Thyroid gland (tissue), 4 donors: Measurements from ENCODE around the gene CPNE2.

Experiments used
- POLR2A ChIP-seq, 2 donors: fragments of 450-650 bp; IDR thresholded peaks; one replicate each; pipeline ENCODE4 v1.6.1; 2017; ENCODE audit warnings: antibody characterized with exemption in 2 of 2, mild to moderate bottlenecking in 2 of 2, moderate library complexity in 1 of 2
- TF ChIP-seq, protein P1 (sequence below), 6 experiments: fragments of 200-600 bp in 3 of 6; fragments of 450-650 bp in 3 of 6; sonication (generic) in 3 of 6; IDR thresholded peaks; one replicate each; pipeline ENCODE4 v1.5.1; 2016 to 2019; ENCODE audit warnings: antibody characterized with exemption in 6 of 6, mild to moderate bottlenecking in 2 of 6, inconsistent platforms in 1 of 6, moderate library complexity in 1 of 6

DNA sequence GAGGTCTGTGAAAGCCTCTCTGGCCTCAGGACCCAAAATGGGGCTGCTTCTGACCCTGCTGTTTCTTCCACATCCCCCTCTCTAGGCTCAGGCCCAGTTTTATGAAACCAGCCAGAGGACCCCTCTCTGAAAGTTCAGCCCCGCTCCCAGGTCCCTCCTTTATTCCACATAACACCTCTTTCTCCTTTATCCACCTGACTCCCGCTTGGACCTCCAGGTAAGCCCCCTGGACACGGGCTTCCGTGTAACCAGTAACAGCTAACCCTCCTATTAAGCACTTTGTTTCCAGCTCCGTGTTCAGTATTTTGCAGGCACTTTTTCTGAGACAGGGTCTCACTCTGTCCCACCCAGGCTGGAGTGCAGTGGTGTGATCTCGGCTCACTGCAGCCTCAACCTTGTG is 56.1 kb downstream of the CPNE2 start:
- TF ChIP-seq, protein P1, sequence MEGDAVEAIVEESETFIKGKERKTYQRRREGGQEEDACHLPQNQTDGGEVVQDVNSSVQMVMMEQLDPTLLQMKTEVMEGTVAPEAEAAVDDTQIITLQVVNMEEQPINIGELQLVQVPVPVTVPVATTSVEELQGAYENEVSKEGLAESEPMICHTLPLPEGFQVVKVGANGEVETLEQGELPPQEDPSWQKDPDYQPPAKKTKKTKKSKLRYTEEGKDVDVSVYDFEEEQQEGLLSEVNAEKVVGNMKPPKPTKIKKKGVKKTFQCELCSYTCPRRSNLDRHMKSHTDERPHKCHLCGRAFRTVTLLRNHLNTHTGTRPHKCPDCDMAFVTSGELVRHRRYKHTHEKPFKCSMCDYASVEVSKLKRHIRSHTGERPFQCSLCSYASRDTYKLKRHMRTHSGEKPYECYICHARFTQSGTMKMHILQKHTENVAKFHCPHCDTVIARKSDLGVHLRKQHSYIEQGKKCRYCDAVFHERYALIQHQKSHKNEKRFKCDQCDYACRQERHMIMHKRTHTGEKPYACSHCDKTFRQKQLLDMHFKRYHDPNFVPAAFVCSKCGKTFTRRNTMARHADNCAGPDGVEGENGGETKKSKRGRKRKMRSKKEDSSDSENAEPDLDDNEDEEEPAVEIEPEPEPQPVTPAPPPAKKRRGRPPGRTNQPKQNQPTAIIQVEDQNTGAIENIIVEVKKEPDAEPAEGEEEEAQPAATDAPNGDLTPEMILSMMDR (IDR thresholded peaks at IDR 0.05) = no peak
- TF ChIP-seq POLR2A (IDR thresholded peaks at IDR 0.05) = no peak
